Muscle layer of duodenum (tissue), 2 donors: ENCODE results near the gene C1QTNF9.

ENCODE experiments used
- H3K27ac ChIP-seq: one replicate; pipeline ENCODE4 v1.7.0; 2013; ENCODE audit warnings: mild to moderate bottlenecking, low read length
- H3K27me3 ChIP-seq: one replicate; pipeline ENCODE4 v1.7.0; 2013; ENCODE audit warnings: low read depth, mild to moderate bottlenecking, control low read depth, low read length
- H3K36me3 ChIP-seq, 2 donors: one replicate each; pipeline ENCODE4 v1.7.0; 2013; ENCODE audit warnings: low read length in 2 of 2, control low read depth in 1 of 2, mild to moderate bottlenecking in 1 of 2; ENCODE audit not compliant: insufficient read depth in 2 of 2, control insufficient read depth in 1 of 2
- H3K4me1 ChIP-seq, 2 donors: one replicate each; pipeline ENCODE4 v1.7.0; 2013; ENCODE audit warnings: low read length in 2 of 2, mild to moderate bottlenecking in 2 of 2, control low read depth in 1 of 2, moderate library complexity in 1 of 2; ENCODE audit not compliant: insufficient read depth in 2 of 2, control insufficient read depth in 1 of 2
- H3K4me3 ChIP-seq, 2 donors: one replicate each; pipeline ENCODE4 v1.7.0; 2013; ENCODE audit warnings: low read length in 2 of 2, low read depth in 1 of 2, mild to moderate bottlenecking in 1 of 2
- H3K9me3 ChIP-seq, 2 donors: one replicate each; pipeline ENCODE4 v1.7.0; 2013; ENCODE audit warnings: low read length in 2 of 2, control low read depth in 1 of 2, mild to moderate bottlenecking in 1 of 2; ENCODE audit not compliant: control insufficient read depth in 1 of 2
- donor health status: healthy.

C1QTNF9 gene

DNA sequence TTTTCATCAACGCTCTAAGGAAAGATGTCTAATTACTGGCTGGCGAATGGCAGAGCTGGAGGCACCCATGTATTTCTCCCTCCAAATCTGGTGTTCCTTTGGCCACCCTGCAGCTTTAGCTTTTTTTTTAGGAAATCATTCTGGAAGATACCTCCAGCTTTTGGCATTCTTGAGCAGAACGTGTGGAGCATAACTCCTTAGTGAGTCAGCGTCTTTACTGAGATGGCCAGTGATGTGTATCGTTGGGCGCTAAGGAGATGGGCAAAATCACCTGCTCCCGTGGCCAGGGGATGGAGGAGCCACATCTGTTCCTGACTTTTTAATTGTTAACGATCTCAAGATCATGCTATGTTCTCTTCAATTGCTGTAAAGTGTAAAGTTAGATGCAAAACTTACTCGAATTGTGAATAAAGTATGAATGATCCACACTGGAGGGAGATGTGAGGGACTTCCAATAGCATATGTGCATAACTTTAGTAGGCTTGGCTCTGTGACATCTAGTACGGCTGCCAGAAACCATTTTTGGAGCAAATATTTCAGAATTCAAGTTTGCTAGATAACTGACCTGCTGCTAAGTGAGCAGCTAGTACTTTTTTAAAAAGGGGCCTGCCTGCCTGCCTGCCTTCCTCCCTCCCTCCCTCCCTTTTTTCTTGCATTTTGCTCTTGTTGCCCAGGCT is 24.4 kb upstream of the C1QTNF9 start:
- H3K27me3 ChIP-seq, result no peaks in the 10 kb centered on the region
- H3K4me1 ChIP-seq, result peaks cover 0 to 35% of the 10 kb centered on the region in 2 donors
- H3K27ac ChIP-seq, result no peak overlapping the region
- H3K4me3 ChIP-seq, result no peak overlapping the region
- no peaks in the 10 kb centered on the region for H3K9me3 ChIP-seq
- H3K36me3 ChIP-seq, result peaks cover 46% of the 10 kb centered on the region in 2 donors

DNA sequence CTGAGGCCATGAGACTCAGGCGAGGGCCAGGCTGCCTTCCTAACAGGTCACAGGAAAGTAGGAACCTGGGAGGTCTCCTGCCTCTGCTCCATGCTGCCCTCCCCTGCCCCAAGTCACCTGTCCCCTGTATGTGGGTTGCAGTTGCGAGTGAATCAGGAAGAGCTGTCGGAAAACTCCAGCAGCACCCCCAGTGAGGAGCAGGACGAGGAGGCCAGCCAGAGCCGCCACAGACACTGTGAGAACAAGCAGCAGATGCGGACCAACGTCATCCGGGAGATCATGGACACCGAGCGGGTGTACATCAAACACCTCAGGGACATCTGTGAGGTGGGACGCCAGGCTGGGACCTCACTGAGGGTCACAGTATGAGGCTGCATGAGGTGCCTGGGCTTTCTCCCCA is 22.8 kb upstream of the C1QTNF9 start:
- peaks cover 57 to 59% of the 10 kb centered on the region in 2 donors for H3K36me3 ChIP-seq
- H3K9me3 ChIP-seq, result no peaks in the 10 kb centered on the region
- no peak overlapping the region for H3K4me3 ChIP-seq
- peaks cover 0 to 22% of the 10 kb centered on the region in 2 donors for H3K4me1 ChIP-seq
- H3K27me3 ChIP-seq, result no peaks in the 10 kb centered on the region
- H3K27ac ChIP-seq, result no peak overlapping the region

DNA sequence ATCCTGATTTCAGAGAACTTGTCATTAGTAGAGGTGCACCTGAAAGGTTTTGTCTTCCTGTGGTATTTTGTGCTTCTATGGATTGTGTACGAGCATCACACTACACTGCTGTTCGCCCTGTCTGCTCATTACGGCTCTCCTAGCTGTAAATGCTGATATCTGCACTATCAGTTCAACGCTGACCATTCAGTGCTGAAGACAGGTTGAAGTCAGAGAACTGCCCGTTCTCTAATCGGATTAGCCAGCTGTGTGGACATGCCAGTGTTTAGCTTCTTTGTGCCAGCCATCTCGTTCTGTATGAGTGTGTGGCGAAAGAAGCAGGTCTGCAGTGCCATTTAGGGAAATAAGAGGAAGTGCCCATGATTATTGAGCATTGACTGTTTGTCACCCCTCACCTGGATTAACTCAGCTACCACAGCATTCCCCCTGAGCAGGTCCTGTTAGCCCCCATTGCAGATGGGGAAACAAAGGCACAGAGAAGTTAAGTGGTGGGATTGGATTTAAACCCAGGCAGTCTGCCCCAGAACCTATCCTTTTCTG is 21.6 kb upstream of the C1QTNF9 start:
- no peak overlapping the region for H3K4me3 ChIP-seq
- peaks cover 59 to 64% of the 10 kb centered on the region in 2 donors for H3K36me3 ChIP-seq
- peaks cover 0 to 11% of the 10 kb centered on the region in 2 donors for H3K4me1 ChIP-seq
- no peaks in the 10 kb centered on the region for H3K9me3 ChIP-seq
- no peaks in the 10 kb centered on the region for H3K27me3 ChIP-seq
- H3K27ac ChIP-seq, result no peak overlapping the region

DNA sequence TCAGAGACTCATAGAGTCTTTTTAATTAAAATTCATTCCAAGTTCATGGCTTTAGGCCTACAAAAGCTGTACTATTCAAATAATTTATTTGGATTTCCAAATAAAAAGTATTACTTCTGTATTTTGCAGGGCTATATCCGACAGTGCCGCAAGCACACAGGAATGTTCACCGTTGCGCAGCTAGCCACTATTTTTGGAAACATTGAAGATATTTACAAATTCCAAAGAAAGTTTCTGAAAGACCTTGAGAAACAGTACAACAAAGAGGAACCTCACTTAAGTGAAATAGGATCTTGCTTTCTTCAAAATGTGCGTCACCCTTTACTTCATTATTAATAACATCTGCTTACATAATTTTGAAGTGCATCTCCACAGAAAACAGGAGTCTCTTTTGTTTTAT is 20.5 kb upstream of the C1QTNF9 start:
- Histone ChIP-seq H3K36me3 (peaks cover 60 to 64% of the 10 kb centered on the region in 2 donors), H3K9me3 (no peaks in the 10 kb centered on the region), H3K27ac (no peak overlapping the region), H3K4me1 (peaks cover 0 to 6% of the 10 kb centered on the region in 2 donors), H3K27me3 (no peaks in the 10 kb centered on the region), H3K4me3 (no peak overlapping the region)

DNA sequence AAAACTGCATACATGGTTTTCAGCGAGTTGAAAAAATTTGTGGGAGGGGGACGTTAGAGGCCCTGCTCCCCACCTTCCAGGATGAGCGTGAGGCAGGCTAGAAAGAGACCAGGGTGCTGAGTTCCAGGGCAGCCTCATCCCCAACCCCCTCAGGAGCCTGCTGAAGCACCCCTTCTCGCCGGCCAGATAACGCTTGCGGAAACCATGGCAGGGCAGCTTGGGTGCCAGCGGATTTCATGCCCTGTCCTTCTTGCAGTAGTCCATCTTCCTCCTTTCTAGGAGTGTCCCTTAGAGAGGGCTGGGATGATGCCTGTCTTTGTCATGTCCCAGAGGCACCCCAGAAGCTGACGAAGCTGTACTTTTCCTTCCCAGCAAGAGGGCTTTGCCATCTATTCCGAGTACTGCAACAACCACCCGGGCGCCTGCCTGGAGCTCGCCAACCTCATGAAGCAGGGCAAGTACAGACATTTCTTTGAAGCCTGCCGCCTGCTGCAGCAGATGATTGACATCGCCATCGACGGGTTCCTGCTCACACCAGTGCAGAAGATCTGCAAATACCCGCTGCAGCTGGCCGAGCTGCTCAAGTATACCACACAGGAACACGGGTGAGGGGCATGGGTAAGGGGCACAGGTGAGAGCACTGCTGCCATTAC is 19.0 kb upstream of the C1QTNF9 start:
- Histone ChIP-seq H3K27ac (no peak overlapping the region), H3K4me3 (no peak overlapping the region), H3K36me3 (peaks cover 63 to 68% of the 10 kb centered on the region in 2 donors), H3K9me3 (no peaks in the 10 kb centered on the region), H3K27me3 (no peaks in the 10 kb centered on the region), H3K4me1 (peaks cover 0 to 6% of the 10 kb centered on the region in 2 donors)

DNA sequence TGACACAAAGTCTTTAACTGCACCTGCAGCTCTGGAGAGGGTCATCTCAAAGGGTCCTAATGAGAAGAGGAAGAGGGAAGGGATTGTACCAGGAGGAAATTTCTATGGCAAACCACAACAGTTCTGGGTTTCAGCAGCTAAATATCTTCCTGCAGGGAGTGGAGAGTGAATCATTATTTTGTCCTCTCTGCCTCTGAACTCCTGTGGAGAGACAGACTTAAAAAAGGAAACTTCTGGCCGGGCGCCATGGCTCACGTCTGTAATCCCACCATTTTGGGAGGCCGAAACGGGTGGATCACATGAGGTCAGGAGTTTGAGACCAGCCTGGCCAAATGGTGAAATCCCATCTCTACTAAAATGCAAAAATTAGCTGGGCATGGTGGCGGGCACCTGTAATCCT is 16.9 kb upstream of the C1QTNF9 start:
- Histone ChIP-seq H3K4me3 (no peak overlapping the region), H3K36me3 (peaks cover 65 to 68% of the 10 kb centered on the region in 2 donors), H3K27ac (no peak overlapping the region), H3K27me3 (no peaks in the 10 kb centered on the region), H3K9me3 (no peaks in the 10 kb centered on the region), H3K4me1 (peaks cover 0 to 6% of the 10 kb centered on the region in 2 donors)

DNA sequence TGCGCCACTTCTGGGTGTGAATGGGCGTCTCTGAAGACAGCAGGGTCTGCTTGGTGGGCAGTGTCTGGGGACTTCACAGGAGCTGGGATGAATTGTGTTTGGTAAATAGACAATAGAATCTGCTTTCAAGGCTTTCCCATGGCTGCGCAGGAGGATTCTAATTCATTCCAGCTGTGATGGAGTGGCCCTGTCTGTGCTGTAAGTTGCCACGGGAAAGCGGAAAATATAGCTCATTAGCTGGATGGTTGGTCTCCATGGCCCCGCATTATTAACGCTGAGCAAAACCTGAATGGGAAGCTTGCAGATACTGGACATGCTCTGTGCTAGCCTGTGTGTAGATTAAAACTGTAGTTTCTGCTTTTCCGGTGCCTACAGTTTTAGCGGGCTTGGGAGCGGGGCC is 15.6 kb upstream of the C1QTNF9 start:
- H3K4me1 ChIP-seq, result peaks cover 0 to under 1% of the 10 kb centered on the region in 2 donors
- no peak overlapping the region for H3K27ac ChIP-seq
- no peaks in the 10 kb centered on the region for H3K27me3 ChIP-seq
- H3K4me3 ChIP-seq, result no peak overlapping the region
- H3K36me3 ChIP-seq, result peaks cover 67 to 72% of the 10 kb centered on the region in 2 donors
- H3K9me3 ChIP-seq, result no peaks in the 10 kb centered on the region

DNA sequence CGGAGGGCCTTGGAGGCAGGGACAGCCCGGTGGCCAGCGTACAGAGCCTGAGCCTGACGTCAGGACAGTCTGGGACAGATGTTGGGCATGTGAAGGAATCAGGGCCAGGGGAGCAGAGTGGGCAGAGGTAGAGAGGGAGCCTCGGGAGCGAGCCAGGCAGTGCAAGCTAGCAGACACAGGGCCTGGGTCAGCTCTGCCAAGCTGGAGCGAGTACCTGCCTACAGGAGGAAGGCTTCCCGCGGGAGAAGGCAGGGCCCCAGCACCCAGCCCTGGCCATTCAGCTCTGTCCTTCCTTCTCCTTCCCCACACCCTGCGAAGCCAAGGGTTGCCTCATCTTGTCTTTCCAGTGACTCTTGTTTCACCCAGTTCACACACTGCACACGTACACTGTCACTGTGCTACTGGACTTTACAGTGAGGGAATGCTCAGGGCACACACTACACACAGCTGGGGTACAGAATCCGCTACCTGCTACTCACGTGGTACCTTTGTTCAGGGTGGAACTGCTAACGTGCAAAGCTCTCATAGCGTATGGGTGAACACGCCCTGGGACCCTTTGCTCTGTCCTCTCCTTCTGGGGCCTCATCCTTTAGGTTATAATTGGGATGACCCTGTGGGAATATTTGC is 9.8 kb upstream of the C1QTNF9 start:
- Histone ChIP-seq H3K27me3 (no peaks in the 10 kb centered on the region), H3K4me3 (no peak overlapping the region), H3K27ac (no peak overlapping the region), H3K9me3 (no peaks in the 10 kb centered on the region), H3K36me3 (peaks cover 69 to 77% of the 10 kb centered on the region in 2 donors), H3K4me1 (peaks cover 0 to 3% of the 10 kb centered on the region in 2 donors)

DNA sequence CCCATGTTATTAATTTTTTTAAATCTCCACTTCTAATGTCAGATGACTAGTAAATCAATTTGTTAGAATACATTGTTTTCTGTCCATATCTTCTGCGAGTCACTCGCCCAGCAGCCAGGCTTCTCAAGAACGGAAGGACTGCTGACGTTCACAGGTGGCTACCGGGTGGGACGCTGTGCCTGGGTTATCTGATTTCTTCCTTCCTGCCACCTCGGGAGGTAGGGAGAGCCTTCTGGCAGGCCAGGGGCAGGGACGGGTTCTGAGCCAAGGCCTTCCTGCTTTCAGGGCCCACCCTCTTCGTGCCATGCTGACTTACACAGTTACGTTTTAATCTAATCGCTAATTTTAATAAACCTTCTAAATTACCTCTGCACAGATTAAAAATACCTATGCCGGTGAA is 7.9 kb upstream of the C1QTNF9 start:
- no peaks in the 10 kb centered on the region for H3K9me3 ChIP-seq
- peaks cover 64 to 66% of the 10 kb centered on the region in 2 donors for H3K36me3 ChIP-seq
- no peak overlapping the region for H3K4me3 ChIP-seq
- peaks cover 0 to 7% of the 10 kb centered on the region in 2 donors for H3K4me1 ChIP-seq
- no peak overlapping the region for H3K27ac ChIP-seq
- no peaks in the 10 kb centered on the region for H3K27me3 ChIP-seq

DNA sequence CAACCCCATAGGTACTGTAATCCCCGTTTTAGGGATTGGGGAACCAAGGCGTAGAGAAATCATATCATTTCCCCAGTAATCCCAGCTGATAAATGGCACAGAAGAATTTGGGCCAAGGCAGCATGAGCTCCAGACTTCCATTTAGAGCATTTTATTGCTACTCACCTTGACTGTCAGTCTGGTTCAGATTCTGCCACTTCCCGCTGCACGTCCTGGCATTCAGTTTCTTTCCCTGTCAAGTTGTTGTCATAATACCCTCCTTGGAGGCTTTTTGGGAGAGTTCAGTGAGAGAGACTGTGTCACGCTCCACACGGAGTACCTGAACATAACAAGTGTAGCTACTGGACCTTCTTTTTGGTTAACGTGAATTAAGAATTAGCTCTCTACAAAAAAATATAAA is 7.5 kb upstream of the C1QTNF9 start:
- H3K36me3 ChIP-seq, result peaks cover 60 to 66% of the 10 kb centered on the region in 2 donors
- H3K9me3 ChIP-seq, result no peaks in the 10 kb centered on the region
- H3K4me3 ChIP-seq, result no peak overlapping the region
- no peaks in the 10 kb centered on the region for H3K27me3 ChIP-seq
- H3K27ac ChIP-seq, result no peak overlapping the region
- peaks cover 0 to 7% of the 10 kb centered on the region in 2 donors for H3K4me1 ChIP-seq

DNA sequence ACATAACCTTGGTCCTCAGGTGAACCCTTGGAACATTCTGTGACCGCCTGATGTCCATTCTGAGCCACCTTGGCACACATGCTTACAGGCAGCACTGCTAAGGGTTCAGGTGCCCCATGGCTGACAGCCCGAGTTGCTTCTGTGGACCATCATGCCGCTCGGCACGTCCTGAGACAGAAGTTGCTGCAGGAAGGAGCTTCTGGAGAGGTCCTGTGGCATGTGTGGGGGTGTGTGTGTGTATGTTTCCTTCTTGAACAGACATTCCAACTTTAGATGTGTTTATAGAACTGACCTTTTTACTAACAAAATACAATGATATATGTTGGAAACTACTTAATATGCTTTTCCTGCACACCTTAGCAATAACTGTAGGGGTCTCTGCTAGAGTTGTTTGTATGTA is 4.8 kb upstream of the C1QTNF9 start:
- H3K4me1 ChIP-seq, result peaks cover 0 to 7% of the 10 kb centered on the region in 2 donors
- H3K27ac ChIP-seq, result no peak overlapping the region
- no peaks in the 10 kb centered on the region for H3K9me3 ChIP-seq
- no peaks in the 10 kb centered on the region for H3K27me3 ChIP-seq
- H3K4me3 ChIP-seq, result no peak overlapping the region
- H3K36me3 ChIP-seq, result peaks cover 33 to 39% of the 10 kb centered on the region in 2 donors
